BE2C (cell line): ENCODE data around the gene LAMA3.

ENCODE experiments used
- DNase-seq: peaks from one replicate; pipeline ENCODE4 v3.0.0-alpha.2; 2020
- H3K27me3 ChIP-seq: fragments of 250-450 bp; sonication (Bioruptor Pico); 2 replicates; pipeline ENCODE4 v1.5.1; 2020; ENCODE audit warnings: mild to moderate bottlenecking
- H3K36me3 ChIP-seq: fragments of 250-450 bp; sonication (Bioruptor Pico); 2 replicates; pipeline ENCODE4 v1.5.1; 2020; ENCODE audit warnings: mild to moderate bottlenecking
- H3K4me1 ChIP-seq: fragments of 250-450 bp; sonication (Bioruptor Pico); 2 replicates; pipeline ENCODE4 v1.5.1; 2020
- H3K4me3 ChIP-seq: 2 replicates; pipeline ENCODE4 v1.5.1; 2011; ENCODE audit warnings: low read depth, low read length
- H3K9me3 ChIP-seq: fragments of 250-450 bp; sonication (Bioruptor Pico); 2 replicates; pipeline ENCODE4 v1.5.1; 2020
- TF ChIP-seq, protein P1 (sequence below): IDR thresholded peaks from 2 replicates; pipeline ENCODE4 v1.5.1; 2012; ENCODE audit warnings: mild to moderate bottlenecking, low read depth, low read length

Gene LAMA3

DNA sequence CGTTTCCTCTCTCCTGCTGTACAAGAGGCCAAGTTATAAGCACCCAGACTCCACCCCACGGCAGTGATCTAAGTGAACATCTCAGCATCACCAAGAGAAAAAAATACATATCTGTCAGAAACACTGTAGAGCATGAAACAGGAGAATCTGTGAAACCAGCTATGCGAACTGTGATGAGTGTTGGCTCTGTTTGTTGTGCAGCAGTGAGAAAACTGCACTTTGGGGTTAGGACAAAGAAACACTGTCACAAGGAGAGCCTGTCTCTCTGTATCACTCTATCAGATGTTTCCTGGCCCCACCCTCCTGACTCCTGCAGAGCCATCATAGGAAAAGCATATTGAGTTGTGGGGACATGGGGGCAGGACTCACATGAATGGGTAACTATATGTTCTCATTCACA is 87.1 kb downstream of the LAMA3 start:
- Histone ChIP-seq H3K36me3 (no peaks in the 10 kb centered on the region), H3K4me3 (no peak overlapping the region), H3K4me1 (0 out of 2 replicates have a peak, but pooled peaks cover 2% of the 10 kb centered on the region), H3K9me3 (no peaks in the 10 kb centered on the region), H3K27me3 (no peaks in the 10 kb centered on the region)
- no peak for DNase-seq
- TF ChIP-seq, protein P1, sequence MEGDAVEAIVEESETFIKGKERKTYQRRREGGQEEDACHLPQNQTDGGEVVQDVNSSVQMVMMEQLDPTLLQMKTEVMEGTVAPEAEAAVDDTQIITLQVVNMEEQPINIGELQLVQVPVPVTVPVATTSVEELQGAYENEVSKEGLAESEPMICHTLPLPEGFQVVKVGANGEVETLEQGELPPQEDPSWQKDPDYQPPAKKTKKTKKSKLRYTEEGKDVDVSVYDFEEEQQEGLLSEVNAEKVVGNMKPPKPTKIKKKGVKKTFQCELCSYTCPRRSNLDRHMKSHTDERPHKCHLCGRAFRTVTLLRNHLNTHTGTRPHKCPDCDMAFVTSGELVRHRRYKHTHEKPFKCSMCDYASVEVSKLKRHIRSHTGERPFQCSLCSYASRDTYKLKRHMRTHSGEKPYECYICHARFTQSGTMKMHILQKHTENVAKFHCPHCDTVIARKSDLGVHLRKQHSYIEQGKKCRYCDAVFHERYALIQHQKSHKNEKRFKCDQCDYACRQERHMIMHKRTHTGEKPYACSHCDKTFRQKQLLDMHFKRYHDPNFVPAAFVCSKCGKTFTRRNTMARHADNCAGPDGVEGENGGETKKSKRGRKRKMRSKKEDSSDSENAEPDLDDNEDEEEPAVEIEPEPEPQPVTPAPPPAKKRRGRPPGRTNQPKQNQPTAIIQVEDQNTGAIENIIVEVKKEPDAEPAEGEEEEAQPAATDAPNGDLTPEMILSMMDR, result no peak

DNA sequence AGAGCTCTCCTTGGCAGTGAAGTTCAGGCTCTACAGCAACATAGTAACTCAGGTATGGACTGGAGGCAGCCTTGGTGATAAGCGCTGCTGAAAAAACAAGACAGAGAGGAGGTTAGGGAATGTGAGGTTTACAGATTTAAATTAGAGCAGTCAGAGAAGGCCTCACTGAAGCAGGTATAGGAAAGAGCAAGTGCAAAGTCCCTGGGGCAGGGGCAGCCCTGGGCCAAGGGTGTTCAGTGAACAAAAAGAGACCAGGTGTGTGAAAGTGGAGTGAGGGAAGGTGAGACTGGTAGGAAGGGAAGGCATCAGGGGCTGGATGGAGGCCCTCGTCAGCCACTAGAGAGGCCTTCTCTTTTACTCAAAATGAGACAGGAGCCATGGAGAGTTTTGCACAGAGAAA is 89.6 kb downstream of the LAMA3 start:
- H3K4me1 ChIP-seq, result no peaks in the 10 kb centered on the region
- no peak overlapping the region for H3K4me3 ChIP-seq
- DNase-seq, result no peak
- TF ChIP-seq, protein P1, result no peak
- H3K27me3 ChIP-seq, result no peaks in the 10 kb centered on the region
- no peaks in the 10 kb centered on the region for H3K36me3 ChIP-seq
- no peaks in the 10 kb centered on the region for H3K9me3 ChIP-seq

- Histone ChIP-seq H3K9me3 (no peaks in the 10 kb centered on the region), H3K4me1 (no peaks in the 10 kb centered on the region), H3K4me3 (no peak overlapping the region), H3K27me3 (no peaks in the 10 kb centered on the region), H3K36me3 (no peaks in the 10 kb centered on the region)
- no peak for DNase-seq
- TF ChIP-seq, protein P1, result no peak
Observed at GRCh38 chr18:23779696-23780303, 90.5 kb downstream of the LAMA3 start.

GRCh38 chr18:23784832-23785245 is 95.6 kb downstream of the LAMA3 start:
- H3K4me1 ChIP-seq, result no peaks in the 10 kb centered on the region
- H3K9me3 ChIP-seq, result no peaks in the 10 kb centered on the region
- TF ChIP-seq, protein P1, result no peak
- H3K36me3 ChIP-seq, result no peaks in the 10 kb centered on the region
- no peak overlapping the region for H3K4me3 ChIP-seq
- H3K27me3 ChIP-seq, result no peaks in the 10 kb centered on the region
- no peak for DNase-seq

GRCh38 chr18:23793051-23793450 is 103.8 kb downstream of the LAMA3 start:
- H3K9me3 ChIP-seq, result no peaks in the 10 kb centered on the region
- TF ChIP-seq, protein P1, result no peak
- no peak for DNase-seq
- H3K4me1 ChIP-seq, result peaks cover 6% of the 10 kb centered on the region; the same call in 1 of the 2 replicates
- H3K36me3 ChIP-seq, result no peaks in the 10 kb centered on the region
- H3K27me3 ChIP-seq, result no peaks in the 10 kb centered on the region
- H3K4me3 ChIP-seq, result no peak overlapping the region

DNA sequence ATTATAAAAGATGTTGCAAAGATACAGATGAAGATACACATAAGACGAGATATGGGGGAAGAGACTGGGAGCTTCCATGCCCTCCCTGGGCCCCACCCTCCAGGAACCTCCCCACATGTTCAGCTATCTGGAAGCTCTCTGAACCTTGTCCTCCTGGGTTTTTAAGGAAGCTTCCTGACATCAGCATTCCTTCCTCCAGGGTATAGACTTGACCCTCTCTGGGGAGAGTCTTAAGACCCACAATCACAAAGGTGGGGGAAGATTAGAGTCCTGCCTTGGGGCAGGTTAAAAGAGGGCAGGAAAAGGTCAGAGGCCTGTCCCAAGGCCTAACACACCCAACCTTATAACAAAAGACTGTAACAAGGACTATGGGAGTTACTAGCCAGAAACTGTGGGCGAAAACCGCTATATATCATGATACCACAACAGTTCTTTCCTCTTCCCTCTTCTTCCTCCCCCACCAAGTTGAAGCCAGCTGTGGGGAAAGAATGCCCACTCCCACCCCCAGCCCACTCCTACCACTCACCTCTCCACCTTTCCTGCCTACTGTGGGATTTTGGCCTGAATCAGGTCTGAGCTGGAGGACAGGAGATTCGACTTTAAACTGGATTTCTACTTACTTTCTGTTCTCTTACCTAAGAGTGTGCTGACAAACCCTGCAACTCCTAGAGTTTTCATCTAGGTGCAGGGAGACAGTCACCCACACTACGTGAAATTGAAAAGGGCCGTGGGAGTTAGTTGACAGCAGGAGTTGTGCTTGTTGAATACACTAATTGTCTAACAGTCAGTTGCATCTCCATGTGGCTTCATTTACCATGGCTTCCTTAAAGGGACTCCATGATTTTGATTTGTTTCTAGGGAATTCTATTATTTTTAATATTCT is 105.0 kb downstream of the LAMA3 start:
- Histone ChIP-seq H3K4me3 (no peak overlapping the region), H3K27me3 (no peaks in the 10 kb centered on the region), H3K9me3 (no peaks in the 10 kb centered on the region), H3K36me3 (no peaks in the 10 kb centered on the region), H3K4me1 (peaks cover 6% of the 10 kb centered on the region; the same call in 1 of the 2 replicates)
- DNase-seq, result no peak
- TF ChIP-seq, protein P1, result no peak
